AG09309 (cell line): Measurements from ENCODE around the gene ALOXE3.

Source experiments
- DNase-seq: peaks from one replicate; pipeline ENCODE4 v3.0.0-alpha.2; 2010; ENCODE audit warnings: low read depth
- H3K4me3 ChIP-seq: 2 replicates; pipeline ENCODE4 v1.5.1; 2011; ENCODE audit warnings: mild to moderate bottlenecking, low read depth, low read length, moderate library complexity; ENCODE audit not compliant: control insufficient read depth
- CTCF ChIP-seq: IDR thresholded peaks from 2 replicates; pipeline ENCODE4 v1.5.1; 2011; ENCODE audit warnings: mild to moderate bottlenecking, low read depth, low read length, inconsistent platforms; ENCODE audit not compliant: insufficient read depth, control insufficient read depth; ENCODE audit errors: missing control alignments

Gene ALOXE3

GRCh38 chr17:8121681-8122421 is 3.5 kb upstream of the ALOXE3 start:
- TF ChIP-seq CTCF, result peak; percentile 48
- H3K4me3 ChIP-seq, result peak overlapping the region; percentile 65
- DNase-seq, result no peak

GRCh38 chr17:8121407-8121680 is 3.0 kb upstream of the ALOXE3 start:
- H3K4me3 ChIP-seq, result peak overlapping the region; percentile 65
- DNase-seq, result no peak
- no peak for TF ChIP-seq CTCF

GRCh38 chr17:8120520-8121406 is 2.4 kb upstream of the ALOXE3 start:
- peak; percentile 24 for TF ChIP-seq CTCF
- peak overlapping the region; percentile 65 for H3K4me3 ChIP-seq
- DNase-seq, result no peak

GRCh38 chr17:8119581-8120519 is 1.5 kb upstream of the ALOXE3 start:
- TF ChIP-seq CTCF, result no peak
- peak; percentile 76 for DNase-seq
- H3K4me3 ChIP-seq, result peak overlapping the region; percentile 65

GRCh38 chr17:8118769-8119580 is 661 bp upstream of the ALOXE3 start:
- peak; percentile 96 for TF ChIP-seq CTCF
- no peak for DNase-seq
- peak overlapping the region; percentile 55 for H3K4me3 ChIP-seq
